Type B pancreatic cell (in vitro differentiated cells): ENCODE data around the gene AOC1. TPM values are rescaled to one million over a fixed set of nuclear protein-coding genes. Genes with fewer than 3 reads are reported as not detected.
"Not testable (repeated sequence)": the region's sequence is repeated elsewhere in the genome, so short reads cannot be mapped to it uniquely, and the experiment has no call there.

Source experiments
- DNase-seq: peaks from one replicate; pipeline ENCODE4 v3.0.0; 2021; ENCODE audit warnings: mixed read lengths; ENCODE audit not compliant: unreplicated experiment; ENCODE audit errors: extremely low spot score
- H3K27ac Mint-ChIP-seq: 2 replicates; pipeline ENCODE4 v1.8.0; 2021; ENCODE audit warnings: mild to moderate bottlenecking, mixed read lengths
- H3K27me3 Mint-ChIP-seq: 2 replicates; pipeline ENCODE4 v1.8.0; 2021; ENCODE audit warnings: mixed read lengths
- H3K36me3 Mint-ChIP-seq: 2 replicates; pipeline ENCODE4 v1.8.0; 2021; ENCODE audit warnings: mixed read lengths
- H3K4me1 Mint-ChIP-seq: one replicate; pipeline ENCODE4 v1.8.0; 2021; ENCODE audit warnings: mixed read lengths; ENCODE audit not compliant: unreplicated experiment
- H3K4me3 Mint-ChIP-seq: 2 replicates; pipeline ENCODE4 v1.8.0; 2021; ENCODE audit warnings: mild to moderate bottlenecking, mixed read lengths
- H3K9me3 Mint-ChIP-seq: 2 replicates; pipeline ENCODE4 v1.8.0; 2021; ENCODE audit warnings: mixed read lengths
- total RNA-seq: library from RNA; stranded (reverse); gene quantifications from 2 replicates; pipeline ENCODE4 v1.2.1, GENCODE V29; 2021; ENCODE audit warnings: low replicate concordance
- TF ChIP-seq, protein P1 (sequence below): fragments of 200-600 bp; sonication (generic); conservative IDR thresholded peaks from 2 replicates; pipeline ENCODE4 v1.5.0; 2021; ENCODE audit warnings: antibody characterized with exemption, mild to moderate bottlenecking

AOC1 gene
- total RNA-seq, 1 donor from 2014 or later = 21.4 TPM

GRCh38 chr7:150902078-150903033 is 50.0 kb downstream of the AOC1 start:
- H3K4me1 Mint-ChIP-seq = peaks cover 26% of the 10 kb centered on the region
- DNase-seq = no peak
- TF ChIP-seq, protein P1, sequence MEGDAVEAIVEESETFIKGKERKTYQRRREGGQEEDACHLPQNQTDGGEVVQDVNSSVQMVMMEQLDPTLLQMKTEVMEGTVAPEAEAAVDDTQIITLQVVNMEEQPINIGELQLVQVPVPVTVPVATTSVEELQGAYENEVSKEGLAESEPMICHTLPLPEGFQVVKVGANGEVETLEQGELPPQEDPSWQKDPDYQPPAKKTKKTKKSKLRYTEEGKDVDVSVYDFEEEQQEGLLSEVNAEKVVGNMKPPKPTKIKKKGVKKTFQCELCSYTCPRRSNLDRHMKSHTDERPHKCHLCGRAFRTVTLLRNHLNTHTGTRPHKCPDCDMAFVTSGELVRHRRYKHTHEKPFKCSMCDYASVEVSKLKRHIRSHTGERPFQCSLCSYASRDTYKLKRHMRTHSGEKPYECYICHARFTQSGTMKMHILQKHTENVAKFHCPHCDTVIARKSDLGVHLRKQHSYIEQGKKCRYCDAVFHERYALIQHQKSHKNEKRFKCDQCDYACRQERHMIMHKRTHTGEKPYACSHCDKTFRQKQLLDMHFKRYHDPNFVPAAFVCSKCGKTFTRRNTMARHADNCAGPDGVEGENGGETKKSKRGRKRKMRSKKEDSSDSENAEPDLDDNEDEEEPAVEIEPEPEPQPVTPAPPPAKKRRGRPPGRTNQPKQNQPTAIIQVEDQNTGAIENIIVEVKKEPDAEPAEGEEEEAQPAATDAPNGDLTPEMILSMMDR = no peak
- peaks cover 39% of the 10 kb centered on the region for H3K27me3 Mint-ChIP-seq
- H3K9me3 Mint-ChIP-seq = no peaks in the 10 kb centered on the region
- no peak overlapping the region for H3K4me3 Mint-ChIP-seq
- H3K27ac Mint-ChIP-seq = no peak overlapping the region
- no peaks in the 10 kb centered on the region for H3K36me3 Mint-ChIP-seq

DNA sequence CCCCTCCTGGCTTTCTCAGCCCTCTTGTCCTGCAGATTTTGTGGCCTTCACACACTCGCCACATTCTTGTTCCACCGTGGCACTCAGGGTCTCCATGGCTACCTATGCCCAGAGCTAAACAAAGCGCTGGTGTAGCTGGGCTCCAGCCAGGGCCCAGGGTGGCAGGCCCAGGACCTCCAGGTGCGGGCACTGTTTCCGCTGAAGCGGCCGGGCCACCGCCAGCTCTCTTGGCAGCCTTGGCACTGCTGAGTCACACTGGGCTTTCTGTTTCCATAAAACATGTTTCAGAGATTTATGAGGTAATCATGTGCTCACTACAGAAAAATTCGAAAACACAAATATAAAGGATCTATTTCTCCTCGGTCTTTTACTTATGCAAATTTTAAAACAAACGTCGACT is 51.3 kb downstream of the AOC1 start:
- peaks cover 22% of the 10 kb centered on the region for H3K4me1 Mint-ChIP-seq
- DNase-seq = no peak
- peaks cover 26% of the 10 kb centered on the region for H3K27me3 Mint-ChIP-seq
- no peaks in the 10 kb centered on the region for H3K36me3 Mint-ChIP-seq
- no peaks in the 10 kb centered on the region for H3K9me3 Mint-ChIP-seq
- no peak overlapping the region for H3K4me3 Mint-ChIP-seq
- no peak overlapping the region for H3K27ac Mint-ChIP-seq
- TF ChIP-seq, protein P1 = no peak

- Mint-ChIP-seq H3K27me3 (peaks cover 21% of the 10 kb centered on the region), H3K9me3 (no peaks in the 10 kb centered on the region), H3K36me3 (no peaks in the 10 kb centered on the region), H3K4me3 (no peak overlapping the region), H3K4me1 (peaks cover 20% of the 10 kb centered on the region), H3K27ac (no peak overlapping the region)
- TF ChIP-seq, protein P1 = no peak
- no peak for DNase-seq
Observed at GRCh38 chr7:150904011-150904909, 51.9 kb downstream of the AOC1 start.

GRCh38 chr7:150908173-150908572 is 55.9 kb downstream of the AOC1 start:
- Mint-ChIP-seq H3K36me3 (no peaks in the 10 kb centered on the region), H3K27me3 (peaks cover 42% of the 10 kb centered on the region), H3K9me3 (no peaks in the 10 kb centered on the region), H3K27ac (no peak overlapping the region), H3K4me1 (no peaks in the 10 kb centered on the region), H3K4me3 (no peak overlapping the region)
- TF ChIP-seq, protein P1 = no peak
- no peak for DNase-seq

DNA sequence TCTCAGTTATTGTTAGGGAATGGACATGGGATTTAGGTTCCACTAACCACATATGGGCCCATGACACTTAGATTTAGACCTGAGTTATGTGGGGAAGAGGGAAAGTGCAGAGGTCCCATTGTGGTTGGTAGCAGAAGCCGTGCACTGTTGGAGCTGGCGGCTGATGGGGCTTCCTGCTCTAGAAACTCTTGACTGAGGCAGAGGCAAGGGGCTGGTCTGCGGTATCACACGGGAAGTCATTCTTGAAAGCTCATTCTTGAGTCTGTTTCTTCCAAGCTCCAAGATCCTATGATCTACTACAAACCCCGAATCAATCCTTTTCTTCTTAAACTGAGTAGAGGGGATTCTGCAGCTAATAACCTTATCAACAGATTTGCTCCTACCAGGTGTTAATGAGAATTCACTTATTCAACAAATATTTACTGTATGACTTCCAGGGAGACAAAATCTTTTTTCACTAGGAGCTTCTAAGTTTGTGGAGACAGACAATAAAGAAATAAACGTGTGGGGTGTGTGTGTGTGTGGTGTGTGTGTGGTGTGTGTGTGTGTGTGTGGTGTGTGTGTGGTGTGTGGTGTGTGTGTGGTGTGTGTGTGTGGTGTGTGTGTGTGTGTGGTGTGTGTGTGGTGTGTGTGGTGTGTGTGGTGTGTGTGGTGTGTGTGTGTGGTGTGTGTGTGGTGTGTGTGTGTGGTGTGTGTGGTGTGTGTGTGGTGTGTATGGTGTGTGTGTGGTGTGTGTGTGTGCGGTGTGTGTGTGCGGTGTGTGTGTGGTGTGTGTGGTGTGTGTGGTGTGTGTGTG is 57.1 kb downstream of the AOC1 start:
- H3K4me3 Mint-ChIP-seq = no peak overlapping the region
- no peak overlapping the region for H3K27ac Mint-ChIP-seq
- no peaks in the 10 kb centered on the region for H3K36me3 Mint-ChIP-seq
- TF ChIP-seq, protein P1 = no peak
- no peak for DNase-seq
- H3K27me3 Mint-ChIP-seq = peaks cover 54% of the 10 kb centered on the region
- H3K4me1 Mint-ChIP-seq = no peaks in the 10 kb centered on the region
- no peaks in the 10 kb centered on the region for H3K9me3 Mint-ChIP-seq

DNA sequence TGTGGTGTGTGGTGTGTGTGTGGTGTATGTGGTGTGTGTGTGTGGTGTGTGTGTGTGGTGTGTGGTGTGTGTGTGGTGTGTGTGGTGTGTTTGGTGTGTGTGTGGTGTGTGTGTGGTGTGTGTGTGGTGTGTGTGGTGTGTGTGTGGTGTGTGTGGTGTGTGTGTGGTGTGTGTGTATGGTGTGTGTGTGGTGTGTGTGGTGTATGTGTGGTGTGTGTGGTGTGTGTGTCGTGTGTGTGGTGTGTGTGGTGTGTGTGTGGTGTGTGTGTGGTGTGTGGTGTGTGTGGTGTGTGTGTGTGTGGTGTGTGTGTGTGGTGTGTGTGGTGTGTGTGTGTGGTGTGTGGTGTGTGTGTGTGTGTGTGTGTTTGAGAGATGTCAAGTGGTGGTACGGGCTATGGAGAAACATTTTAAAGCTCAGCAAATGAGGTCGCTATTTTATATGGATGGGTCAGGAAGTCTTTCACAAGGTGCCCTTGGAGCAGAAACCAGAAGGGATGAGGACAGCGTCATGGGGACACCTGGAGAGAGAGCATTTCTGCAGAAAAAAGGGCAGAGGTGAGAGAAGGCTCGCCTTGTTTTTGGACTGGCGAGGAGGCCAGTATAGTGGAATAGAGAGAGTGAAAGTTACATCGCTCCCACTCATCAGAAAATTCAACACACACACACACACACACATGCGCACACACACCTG is 58.1 kb downstream of the AOC1 start:
- H3K4me1 Mint-ChIP-seq, H3K4me3 Mint-ChIP-seq, H3K27ac Mint-ChIP-seq, DNase-seq, H3K36me3 Mint-ChIP-seq, H3K9me3 Mint-ChIP-seq: not testable (repeated sequence)
- H3K27me3 Mint-ChIP-seq = peaks cover 58% of the 10 kb centered on the region
